Loucy (cell line): Measurements from ENCODE around the gene HBM.

Experiments
- CTCF ChIP-seq: fragments of 200-600 bp; sonication (generic); conservative IDR thresholded peaks from 2 replicates; pipeline ENCODE4 v1.5.1; 2014; ENCODE audit warnings: mild to moderate bottlenecking, antibody characterized with exemption, low read length
- EZH2phosphoT487 ChIP-seq: fragments of 200-600 bp; IDR thresholded peaks from 2 replicates; pipeline ENCODE4 v1.6.1; 2018; ENCODE audit warnings: antibody characterized with exemption, mild to moderate bottlenecking, moderate library complexity, borderline replicate concordance

GRCh38 chr16:181565-182021, 15.8 kb downstream of the HBM start:
- TF ChIP-seq CTCF (peak; percentile 38; the same call in 1 of the 2 replicates), EZH2phosphoT487 (no peak)
